Suprapubic skin (tissue), 4 donors: ENCODE results near the gene TRPV3. TPM values are rescaled to one million over a fixed set of nuclear protein-coding genes. Genes with fewer than 3 reads are reported as not detected.
A peak's percentile ranks its signal among the peaks of the same experiment; 100 is the strongest.

Experiments used
- DNase-seq, 2 donors: peaks; one replicate each; pipeline ENCODE4 v3.0.0-alpha.2; 2019; ENCODE audit warnings: low spot score in 2 of 2
- H3K27ac ChIP-seq: fragments of 200-600 bp; sonication (generic); one replicate; pipeline ENCODE4 v1.5.1; 2019
- H3K27me3 ChIP-seq: fragments of 200-600 bp; sonication (generic); one replicate; pipeline ENCODE4 v1.5.1; 2019
- H3K36me3 ChIP-seq: fragments of 200-600 bp; sonication (generic); one replicate; pipeline ENCODE4 v1.5.1; 2019
- H3K4me1 ChIP-seq: fragments of 200-600 bp; sonication (generic); one replicate; pipeline ENCODE4 v1.5.1; 2019
- H3K4me3 ChIP-seq: fragments of 200-600 bp; sonication (generic); one replicate; pipeline ENCODE4 v1.5.1; 2019; ENCODE audit warnings: mild to moderate bottlenecking
- H3K9me3 ChIP-seq: fragments of 200-600 bp; sonication (generic); one replicate; pipeline ENCODE4 v1.5.1; 2019
- EP300 ChIP-seq: sonication (generic); formaldehyde crosslinking; IDR thresholded peaks from one replicate; pipeline ENCODE4 v1.6.1; 2017; ENCODE audit warnings: antibody characterized with exemption
- POLR2A ChIP-seq, 2 donors: fragments of 450-650 bp; IDR thresholded peaks; one replicate each; pipeline ENCODE4 v1.6.1; 2017; ENCODE audit warnings: antibody characterized with exemption in 2 of 2, mild to moderate bottlenecking in 2 of 2, moderate library complexity in 2 of 2
- POLR2AphosphoS5 ChIP-seq, 3 donors: sonication (generic); formaldehyde crosslinking; IDR thresholded peaks; one replicate each; pipeline ENCODE4 v1.6.1; 2017; ENCODE audit warnings: antibody characterized with exemption in 3 of 3
- WGBS: methylation state at CpG from one replicate; pipeline ENCODE4 v1.1.5; 2018; 5-methylcytosine and 5-hydroxymethylcytosine counted together
- total RNA-seq, 4 donors: library from RNA; depleted of rRNA; stranded (reverse); fragments of >200 nt; gene quantifications; one replicate each; pipeline ENCODE4 v1.1.0, GENCODE V29; 2016
- TF ChIP-seq, protein P1 (sequence below), 2 donors: fragments of 200-600 bp in 1 of 2; fragments of 450-650 bp in 1 of 2; sonication (generic) in 1 of 2; IDR thresholded peaks; one replicate each; pipeline ENCODE4 v1.5.1; 2016 to 2019; ENCODE audit warnings: antibody characterized with exemption in 2 of 2, mild to moderate bottlenecking in 1 of 2, moderate library complexity in 1 of 2

TRPV3 gene
- total RNA-seq, 4 donors from 2014 or later: 25.6 to 45.4 (median 34.4) TPM

DNA sequence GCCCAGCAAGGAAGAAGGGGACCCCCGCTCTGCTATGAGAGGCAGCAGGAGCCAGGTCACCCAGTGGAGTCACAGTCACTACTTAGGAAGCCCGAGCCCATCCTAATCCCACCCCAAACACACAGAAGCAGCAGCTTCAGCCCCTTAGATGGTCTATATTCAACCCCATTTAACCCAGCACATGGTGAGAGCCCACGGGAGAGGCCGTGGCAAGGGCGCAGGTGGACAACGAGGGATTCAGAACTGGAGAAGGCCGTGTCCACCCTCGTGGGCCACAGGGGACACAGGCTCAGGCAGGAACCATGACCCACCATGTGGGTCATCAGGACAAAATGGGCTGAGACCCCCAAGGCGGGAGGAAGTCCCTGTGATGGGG is 1.6 kb upstream of the TRPV3 start:
- Histone ChIP-seq H3K4me3 (no peak overlapping the region), H3K9me3 (no peaks in the 10 kb centered on the region), H3K4me1 (peaks cover 39% of the 10 kb centered on the region), H3K27me3 (peaks cover 3% of the 10 kb centered on the region), H3K27ac (peak overlapping the region; percentile 87), H3K36me3 (no peaks in the 10 kb centered on the region)
- no peak for DNase-seq
- 91% methylated on average over 8 of the region's 9 CpGs for WGBS
- TF ChIP-seq EP300: no peak
- TF ChIP-seq, protein P1, sequence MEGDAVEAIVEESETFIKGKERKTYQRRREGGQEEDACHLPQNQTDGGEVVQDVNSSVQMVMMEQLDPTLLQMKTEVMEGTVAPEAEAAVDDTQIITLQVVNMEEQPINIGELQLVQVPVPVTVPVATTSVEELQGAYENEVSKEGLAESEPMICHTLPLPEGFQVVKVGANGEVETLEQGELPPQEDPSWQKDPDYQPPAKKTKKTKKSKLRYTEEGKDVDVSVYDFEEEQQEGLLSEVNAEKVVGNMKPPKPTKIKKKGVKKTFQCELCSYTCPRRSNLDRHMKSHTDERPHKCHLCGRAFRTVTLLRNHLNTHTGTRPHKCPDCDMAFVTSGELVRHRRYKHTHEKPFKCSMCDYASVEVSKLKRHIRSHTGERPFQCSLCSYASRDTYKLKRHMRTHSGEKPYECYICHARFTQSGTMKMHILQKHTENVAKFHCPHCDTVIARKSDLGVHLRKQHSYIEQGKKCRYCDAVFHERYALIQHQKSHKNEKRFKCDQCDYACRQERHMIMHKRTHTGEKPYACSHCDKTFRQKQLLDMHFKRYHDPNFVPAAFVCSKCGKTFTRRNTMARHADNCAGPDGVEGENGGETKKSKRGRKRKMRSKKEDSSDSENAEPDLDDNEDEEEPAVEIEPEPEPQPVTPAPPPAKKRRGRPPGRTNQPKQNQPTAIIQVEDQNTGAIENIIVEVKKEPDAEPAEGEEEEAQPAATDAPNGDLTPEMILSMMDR (IDR thresholded peaks at IDR 0.05): no peak
- no peak for TF ChIP-seq POLR2AphosphoS5 (IDR thresholded peaks at IDR 0.05)
- TF ChIP-seq POLR2A (IDR thresholded peaks at IDR 0.05): no peak

DNA sequence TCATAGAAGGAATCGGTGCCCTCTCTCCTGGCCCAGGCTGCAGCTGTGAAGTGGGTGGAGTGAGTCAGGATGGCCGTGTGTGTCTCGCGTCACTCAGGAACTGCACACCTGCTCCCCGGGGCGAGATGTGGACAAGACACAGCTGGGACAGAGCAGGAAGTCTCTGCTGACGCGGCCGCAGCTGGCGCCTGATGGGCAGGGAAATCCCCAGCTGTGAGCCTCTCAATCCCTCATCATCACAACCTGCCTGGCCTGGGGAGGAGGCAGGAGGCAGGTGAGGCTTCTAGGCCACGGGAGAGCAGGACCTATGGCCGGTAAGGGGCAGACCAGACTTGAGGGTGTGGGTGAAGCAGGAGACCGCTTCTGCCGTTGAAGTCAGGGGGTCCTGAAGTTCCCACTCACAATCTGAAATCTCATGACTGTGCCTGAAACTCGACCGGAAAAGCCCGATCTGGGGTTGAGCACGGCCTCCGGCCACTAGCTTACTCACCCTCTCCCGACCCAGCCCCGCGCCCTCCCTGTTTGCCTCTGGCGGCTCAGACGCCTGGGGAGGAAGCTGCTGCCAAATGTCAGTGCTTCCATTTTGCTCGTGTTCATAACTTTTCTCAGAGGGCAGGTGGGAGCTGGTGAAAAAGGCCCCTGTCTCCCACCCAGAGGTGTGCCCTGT is 1.1 kb upstream of the TRPV3 start:
- Histone ChIP-seq H3K36me3 (no peaks in the 10 kb centered on the region), H3K27me3 (peaks cover 5% of the 10 kb centered on the region), H3K4me3 (no peak overlapping the region), H3K9me3 (no peaks in the 10 kb centered on the region), H3K27ac (peak overlapping the region; percentile 87), H3K4me1 (peaks cover 39% of the 10 kb centered on the region)
- no peak for DNase-seq
- peak in 1 of 3 donors; percentile 36 for TF ChIP-seq POLR2AphosphoS5 (IDR thresholded peaks at IDR 0.05)
- TF ChIP-seq POLR2A (IDR thresholded peaks at IDR 0.05): no peak
- WGBS: 20% methylated on average over 14 of the region's 25 CpGs

- no peaks in the 10 kb centered on the region for H3K36me3 ChIP-seq
- peak overlapping the region; percentile 87 for H3K27ac ChIP-seq
- H3K27me3 ChIP-seq: peaks cover 5% of the 10 kb centered on the region
- TF ChIP-seq, protein P1 (IDR thresholded peaks at IDR 0.05): no peak
- TF ChIP-seq EP300: no peak
- no peak for TF ChIP-seq POLR2AphosphoS5 (IDR thresholded peaks at IDR 0.05)
- TF ChIP-seq POLR2A (IDR thresholded peaks at IDR 0.05): no peak
- H3K4me3 ChIP-seq: peak overlapping the region; percentile 36
- peaks cover 32% of the 10 kb centered on the region for H3K4me1 ChIP-seq
- no peaks in the 10 kb centered on the region for H3K9me3 ChIP-seq
- no peak for DNase-seq
- 60% methylated on average over 12 of the region's 15 CpGs for WGBS
These were observed 470 bp downstream of the TRPV3 start for GRCh38 chr17:3556916-3557767.

DNA sequence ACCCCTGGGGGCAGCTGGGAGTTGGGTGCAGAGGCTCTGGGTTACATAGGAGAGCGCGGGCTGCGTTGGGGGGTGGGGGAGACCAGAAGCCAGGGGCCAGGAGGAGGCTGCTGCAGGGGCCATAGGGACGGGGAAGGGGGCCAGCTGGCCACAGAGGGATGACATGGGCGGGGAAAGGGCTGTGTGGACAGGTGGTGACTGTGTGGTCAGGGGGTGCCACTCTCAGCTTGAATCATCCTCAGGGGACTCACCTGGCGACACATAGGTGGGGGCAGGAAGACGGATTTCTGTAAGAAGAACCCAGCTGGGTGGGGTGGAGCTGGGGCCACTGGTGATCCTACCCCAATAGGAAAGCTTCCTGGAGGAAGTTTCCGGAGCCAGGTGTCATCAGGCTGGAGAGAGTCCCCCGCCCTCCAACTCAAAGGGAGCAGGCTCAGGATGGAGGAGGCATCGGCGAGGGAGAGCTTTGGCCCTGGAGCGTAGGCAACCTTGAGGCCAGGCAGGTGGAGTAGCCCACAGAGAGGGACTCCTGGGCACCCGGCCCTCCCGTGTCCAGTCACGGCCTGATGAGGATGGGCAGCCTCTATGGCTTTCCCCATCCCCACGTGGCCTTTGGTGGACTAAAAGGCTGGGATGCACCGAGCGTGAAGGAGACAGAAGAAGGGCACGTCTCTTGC is 1.2 kb downstream of the TRPV3 start:
- peaks cover 5% of the 10 kb centered on the region for H3K27me3 ChIP-seq
- TF ChIP-seq, protein P1 (IDR thresholded peaks at IDR 0.05): no peak
- TF ChIP-seq EP300 (no peak), POLR2AphosphoS5 (IDR thresholded peaks at IDR 0.05) (no peak), POLR2A (IDR thresholded peaks at IDR 0.05) (no peak)
- no peaks in the 10 kb centered on the region for H3K9me3 ChIP-seq
- H3K27ac ChIP-seq: peak overlapping the region; percentile 87
- no peaks in the 10 kb centered on the region for H3K36me3 ChIP-seq
- no peak for DNase-seq
- WGBS: 91% methylated on average over 14 of the region's 19 CpGs
- peaks cover 32% of the 10 kb centered on the region for H3K4me1 ChIP-seq
- peak overlapping the region; percentile 36 for H3K4me3 ChIP-seq

GRCh38 chr17:3555189-3555796 is 2.3 kb downstream of the TRPV3 start:
- 86% methylated on average over 8 of the region's 10 CpGs for WGBS
- Histone ChIP-seq H3K36me3 (no peaks in the 10 kb centered on the region), H3K27ac (no peak overlapping the region), H3K27me3 (peaks cover 5% of the 10 kb centered on the region), H3K4me1 (peaks cover 32% of the 10 kb centered on the region), H3K9me3 (no peaks in the 10 kb centered on the region), H3K4me3 (no peak overlapping the region)
- TF ChIP-seq EP300: no peak
- TF ChIP-seq POLR2A (IDR thresholded peaks at IDR 0.05): no peak
- TF ChIP-seq POLR2AphosphoS5 (IDR thresholded peaks at IDR 0.05): no peak
- TF ChIP-seq, protein P1 (IDR thresholded peaks at IDR 0.05): no peak
- DNase-seq: no peak
